Measurements from ENCODE around the gene RABGAP1L.

GRCh38 chr1:174850726-174851125, 691.4 kb downstream of the RABGAP1L start:
- no peak for TF ChIP-seq POLR2A (IDR thresholded peaks at IDR 0.05; ENCODE audit: low read depth, low read length)
- no peak for TF ChIP-seq POLR2AphosphoS5 (IDR thresholded peaks at IDR 0.05; ENCODE audit: low read depth, low read length)
- TF ChIP-seq TAF1 (IDR thresholded peaks at IDR 0.05; ENCODE audit: borderline replicate concordance, low read depth, low read length), result no peak

All from GM12892 (cell line).